Vagina (tissue), 2 donors: ENCODE results near the gene CRTAC1. TPM values are rescaled to one million over a fixed set of nuclear protein-coding genes. Genes with fewer than 3 reads are reported as not detected.

Source experiments
- DNase-seq, 2 donors: peaks; one replicate each; pipeline ENCODE4 v3.0.0-alpha.2; 2017; ENCODE audit errors: extremely low spot score in 2 of 2
- H3K27ac ChIP-seq: fragments of 200-600 bp; sonication (generic); one replicate; pipeline ENCODE4 v1.5.1; 2019
- H3K27me3 ChIP-seq: fragments of 200-600 bp; sonication (generic); one replicate; pipeline ENCODE4 v1.5.1; 2019
- H3K36me3 ChIP-seq, 2 donors: fragments of 200-600 bp; sonication (generic); one replicate each; pipeline ENCODE4 v1.5.1; 2017 to 2019
- H3K4me1 ChIP-seq: fragments of 200-600 bp; sonication (generic); one replicate; pipeline ENCODE4 v1.5.1; 2019
- H3K4me3 ChIP-seq, 2 donors: fragments of 200-600 bp; sonication (generic); 1 replicate in 1 of 2; 2 replicates in 1 of 2; pipeline ENCODE4 v1.5.1; 2016 to 2019
- H3K9me3 ChIP-seq: fragments of 200-600 bp; sonication (generic); one replicate; pipeline ENCODE4 v1.5.1; 2019
- CTCF ChIP-seq, 3 experiments: fragments of 450-650 bp in 2 of 3; fragments of 200-600 bp in 1 of 3; sonication (generic) in 1 of 3; IDR thresholded peaks; one replicate each; pipeline ENCODE4 v1.5.1; 2017 to 2019; ENCODE audit warnings: antibody characterized with exemption in 3 of 3, mild to moderate bottlenecking in 2 of 3, moderate library complexity in 2 of 3
- POLR2A ChIP-seq, 2 donors: fragments of 450-650 bp; IDR thresholded peaks; one replicate each; pipeline ENCODE4 v1.6.1; 2017; ENCODE audit warnings: antibody characterized with exemption in 2 of 2, mild to moderate bottlenecking in 2 of 2, moderate library complexity in 2 of 2
- POLR2AphosphoS5 ChIP-seq, 2 donors: sonication (generic); formaldehyde crosslinking; IDR thresholded peaks; one replicate each; pipeline ENCODE4 v1.9.0; 2017; ENCODE audit warnings: antibody characterized with exemption in 2 of 2, mild to moderate bottlenecking in 2 of 2, low read depth in 1 of 2; ENCODE audit not compliant: insufficient read depth in 1 of 2
- intact Hi-C: fragments of 100-400 bp; cut with DNase I; formaldehyde crosslinking; loops from one replicate; pipeline ENCODE4 v1.15.1; 2023
- total RNA-seq: library from RNA; depleted of rRNA; stranded (reverse); fragments of >200 nt; gene quantifications from one replicate; pipeline ENCODE4 v1.2.3, GENCODE V29; 2016

CRTAC1 gene
- total RNA-seq, 1 donor from 2014 or later, result 2.5 TPM

GRCh38 chr10:97867220-97867800 is 163.1 kb downstream of the CRTAC1 start:
- peaks cover 8% of the 10 kb centered on the region for H3K4me1 ChIP-seq
- no peaks in the 10 kb centered on the region for H3K9me3 ChIP-seq
- no peaks in the 10 kb centered on the region for H3K36me3 ChIP-seq
- intact Hi-C loops, result loop anchor here (10.0 kb wide), 1 partner anchor 73 kb away; no protein-coding TSS in a partner anchor
- H3K27me3 ChIP-seq, result no peaks in the 10 kb centered on the region
- H3K4me3 ChIP-seq, result no peak overlapping the region
- no peak for TF ChIP-seq POLR2AphosphoS5 (IDR thresholded peaks at IDR 0.05; ENCODE audit: insufficient read depth in 1 of 2, low read depth in 1 of 2)
- H3K27ac ChIP-seq, result no peak overlapping the region
- DNase-seq, result no peak

GRCh38 chr10:97866524-97867219 is 163.7 kb downstream of the CRTAC1 start:
- no peak for DNase-seq
- Histone ChIP-seq H3K4me3 (no peak overlapping the region), H3K27me3 (no peaks in the 10 kb centered on the region), H3K27ac (no peak overlapping the region), H3K9me3 (no peaks in the 10 kb centered on the region), H3K4me1 (peaks cover 8% of the 10 kb centered on the region), H3K36me3 (no peaks in the 10 kb centered on the region)
- TF ChIP-seq POLR2A (IDR thresholded peaks at IDR 0.05) (no peak), POLR2AphosphoS5 (IDR thresholded peaks at IDR 0.05; ENCODE audit: insufficient read depth in 1 of 2, low read depth in 1 of 2) (no peak), CTCF (IDR thresholded peaks at IDR 0.05) (no peak)
- intact Hi-C loops, result loop anchor here (10.0 kb wide), 1 partner anchor 72 kb away; no protein-coding TSS in a partner anchor

GRCh38 chr10:97865488-97865887 is 164.9 kb downstream of the CRTAC1 start:
- H3K9me3 ChIP-seq, result no peaks in the 10 kb centered on the region
- DNase-seq, result no peak
- no peaks in the 10 kb centered on the region for H3K36me3 ChIP-seq
- no peak overlapping the region for H3K4me3 ChIP-seq
- no peaks in the 10 kb centered on the region for H3K27me3 ChIP-seq
- intact Hi-C loops, result loop anchor here (10.0 kb wide), 1 partner anchor 71 kb away; no protein-coding TSS in a partner anchor
- H3K4me1 ChIP-seq, result peaks cover 8% of the 10 kb centered on the region
- TF ChIP-seq POLR2A (IDR thresholded peaks at IDR 0.05) (no peak), POLR2AphosphoS5 (IDR thresholded peaks at IDR 0.05; ENCODE audit: insufficient read depth in 1 of 2, low read depth in 1 of 2) (no peak), CTCF (IDR thresholded peaks at IDR 0.05) (no peak)
- H3K27ac ChIP-seq, result no peak overlapping the region

- TF ChIP-seq POLR2AphosphoS5 (IDR thresholded peaks at IDR 0.05; ENCODE audit: insufficient read depth in 1 of 2, low read depth in 1 of 2) (no peak), CTCF (IDR thresholded peaks at IDR 0.05) (no peak), POLR2A (IDR thresholded peaks at IDR 0.05) (no peak)
- DNase-seq, result no peak
- intact Hi-C loops, result loop anchor here (10.0 kb wide), 1 partner anchor 69 kb away; no protein-coding TSS in a partner anchor
- no peaks in the 10 kb centered on the region for H3K9me3 ChIP-seq
- no peak overlapping the region for H3K4me3 ChIP-seq
- no peaks in the 10 kb centered on the region for H3K36me3 ChIP-seq
- H3K27ac ChIP-seq, result no peak overlapping the region
- no peaks in the 10 kb centered on the region for H3K27me3 ChIP-seq
- peaks cover 3% of the 10 kb centered on the region for H3K4me1 ChIP-seq
These were observed 166.6 kb downstream of the CRTAC1 start for GRCh38 chr10:97863808-97864207.

- H3K4me1 ChIP-seq, result no peaks in the 10 kb centered on the region
- H3K4me3 ChIP-seq, result no peak overlapping the region
- H3K36me3 ChIP-seq, result no peaks in the 10 kb centered on the region
- H3K9me3 ChIP-seq, result no peaks in the 10 kb centered on the region
- TF ChIP-seq POLR2AphosphoS5 (IDR thresholded peaks at IDR 0.05; ENCODE audit: insufficient read depth in 1 of 2, low read depth in 1 of 2) (no peak), POLR2A (IDR thresholded peaks at IDR 0.05) (no peak), CTCF (IDR thresholded peaks at IDR 0.05) (no peak)
- H3K27me3 ChIP-seq, result no peaks in the 10 kb centered on the region
- H3K27ac ChIP-seq, result no peak overlapping the region
- intact Hi-C loops, result loop anchor here (10.0 kb wide), 1 partner anchor 67 kb away; no protein-coding TSS in a partner anchor
- no peak for DNase-seq
These were observed 168.5 kb downstream of the CRTAC1 start for GRCh38 chr10:97861924-97862323.
